Gastroesophageal sphincter (tissue), 3 donors: Measurements from ENCODE around the gene MYCBP2.
"Not testable (repeated sequence)": the region's sequence is repeated elsewhere in the genome, so short reads cannot be mapped to it uniquely, and the experiment has no call there.

ENCODE experiments used
- CTCF ChIP-seq, 4 experiments: fragments of 200-600 bp in 2 of 4; fragments of 450-650 bp in 2 of 4; sonication (generic) in 1 of 4; IDR thresholded peaks; one replicate each; pipeline ENCODE4 v1.5.1; 2017 to 2019; ENCODE audit warnings: antibody characterized with exemption in 4 of 4, mild to moderate bottlenecking in 2 of 4, moderate library complexity in 2 of 4
- EP300 ChIP-seq: sonication (generic); formaldehyde crosslinking; IDR thresholded peaks from one replicate; pipeline ENCODE4 v1.6.1; 2017; ENCODE audit warnings: antibody characterized with exemption, mild to moderate bottlenecking
- POLR2A ChIP-seq, 2 donors: fragments of 450-650 bp; IDR thresholded peaks; one replicate each; pipeline ENCODE4 v1.6.1; 2017; ENCODE audit warnings: antibody characterized with exemption in 2 of 2, mild to moderate bottlenecking in 2 of 2, moderate library complexity in 1 of 2

GRCh38 chr13:77198995-77199394 is 127.9 kb downstream of the MYCBP2 start:
- TF ChIP-seq EP300; CTCF (IDR thresholded peaks at IDR 0.05); POLR2A (IDR thresholded peaks at IDR 0.05): not testable (repeated sequence)
